DMS 273 (cell line): ENCODE data around the gene RFPL2.
"Not testable (repeated sequence)": the region's sequence is repeated elsewhere in the genome, so short reads cannot be mapped to it uniquely, and the experiment has no call there.

Experiments
- DNase-seq: peaks from one replicate; lab custom pipeline; 2025; ENCODE audit not compliant: unreplicated experiment; lab: John Stamatoyannopoulos, UW

The RFPL2 gene

GRCh38 chr22:32206774-32207758 lies 2.2 kb upstream of the RFPL2 start:
- DNase-seq, result peak; percentile 45

- peak; percentile 17 for DNase-seq
These were observed 1.3 kb upstream of the RFPL2 start for GRCh38 chr22:32205974-32206773.

GRCh38 chr22:32204040-32204855 lies 625 bp downstream of the RFPL2 start:
- DNase-seq, result peak; percentile 85

- DNase-seq, result peak; percentile 38
These were observed 1.5 kb downstream of the RFPL2 start for GRCh38 chr22:32203181-32204039.

- peak; percentile 62 for DNase-seq
These were observed 2.2 kb downstream of the RFPL2 start for GRCh38 chr22:32202539-32203180.

GRCh38 chr22:32202161-32202538 lies 2.7 kb downstream of the RFPL2 start:
- DNase-seq, result no peak

GRCh38 chr22:32200752-32201151 lies 4.1 kb downstream of the RFPL2 start:
- no peak for DNase-seq

- no peak for DNase-seq
These were observed 4.9 kb downstream of the RFPL2 start for GRCh38 chr22:32199961-32200360.

- no peak for DNase-seq
These were observed 5.5 kb downstream of the RFPL2 start for GRCh38 chr22:32199341-32199740.

- not testable (repeated sequence) for DNase-seq
These were observed 7.2 kb downstream of the RFPL2 start for GRCh38 chr22:32197553-32198226.

GRCh38 chr22:32195900-32196299 lies 9.0 kb downstream of the RFPL2 start:
- DNase-seq, result not testable (repeated sequence)

GRCh38 chr22:32193346-32193745 lies 11.5 kb downstream of the RFPL2 start:
- DNase-seq, result not testable (repeated sequence)

GRCh38 chr22:32191021-32191420 lies 13.9 kb downstream of the RFPL2 start:
- not testable (repeated sequence) for DNase-seq

GRCh38 chr22:32185821-32186220 lies 19.1 kb downstream of the RFPL2 start:
- no peak for DNase-seq

- no peak for DNase-seq
These were observed 21.2 kb downstream of the RFPL2 start for GRCh38 chr22:32183625-32184024.

- no peak for DNase-seq
These were observed 23.8 kb downstream of the RFPL2 start for GRCh38 chr22:32181043-32181442.

- DNase-seq, result no peak
These were observed 27.6 kb downstream of the RFPL2 start for GRCh38 chr22:32177221-32177765.
